Activated CD4-positive, alpha-beta memory T cell treated with anti-CD3 and anti-CD28 coated beads for 36 hours (primary cell): ENCODE data around the gene PFDN2. TPM values are rescaled to one million over a fixed set of nuclear protein-coding genes. Genes with fewer than 3 reads are reported as not detected.

Experiments
- CTCF ChIA-PET: fragments of 350-600 bp; sonication (Branson Sonifier 250); formaldehyde crosslinking; loops from one replicate; lab custom pipeline; 2021; ENCODE audit warnings: antibody characterized with exemption, inconsistent platforms; lab: Charles Lee
- POLR2A ChIA-PET: fragments of 350-600 bp; sonication (Branson Sonifier 250); formaldehyde crosslinking; loops from one replicate; lab custom pipeline; 2021; ENCODE audit warnings: antibody characterized with exemption; lab: Charles Lee
- DNase-seq: peaks from one replicate; pipeline ENCODE4 v3.0.0-alpha.2; 2020
- H3K27ac Mint-ChIP-seq: one replicate; pipeline ENCODE4 v1.8.0; 2021; ENCODE audit warnings: mixed read lengths
- H3K27me3 Mint-ChIP-seq: one replicate; pipeline ENCODE4 v1.8.0; 2021; ENCODE audit warnings: mixed read lengths
- H3K36me3 Mint-ChIP-seq: one replicate; pipeline ENCODE4 v1.8.0; 2021; ENCODE audit warnings: mixed read lengths
- H3K4me1 Mint-ChIP-seq: one replicate; pipeline ENCODE4 v1.8.0; 2021; ENCODE audit warnings: low read depth, mixed read lengths
- H3K4me3 Mint-ChIP-seq: one replicate; pipeline ENCODE4 v1.8.0; 2021; ENCODE audit warnings: mild to moderate bottlenecking, mixed read lengths
- H3K9me3 Mint-ChIP-seq: one replicate; pipeline ENCODE4 v1.8.0; 2021; ENCODE audit warnings: mixed read lengths
- intact Hi-C: fragments of 100-400 bp; cut with micrococcal nuclease; formaldehyde crosslinking; loops from one replicate; pipeline ENCODE4 v1.15.1; 2023
- total RNA-seq, 2 experiments: library from RNA; stranded (reverse); gene quantifications; one replicate each; pipeline ENCODE4 v1.2.3, GENCODE V29; 2021

The PFDN2 gene
- total RNA-seq, 2 experiments from 2014 or later = 152 to 155 TPM

GRCh38 chr1:161159913-161160243 is 42.0 kb upstream of the PFDN2 start:
- Mint-ChIP-seq H3K36me3 (peaks cover 34% of the 10 kb centered on the region), H3K27me3 (no peaks in the 10 kb centered on the region), H3K4me1 (peaks cover 55% of the 10 kb centered on the region), H3K9me3 (no peaks in the 10 kb centered on the region), H3K27ac (peak overlapping the region; percentile 81), H3K4me3 (peak overlapping the region; percentile 78)
- no peak for DNase-seq
- ChIA-PET POLR2A (no interaction called here), CTCF (no interaction called here)
- intact Hi-C loops = no loop called here

DNA sequence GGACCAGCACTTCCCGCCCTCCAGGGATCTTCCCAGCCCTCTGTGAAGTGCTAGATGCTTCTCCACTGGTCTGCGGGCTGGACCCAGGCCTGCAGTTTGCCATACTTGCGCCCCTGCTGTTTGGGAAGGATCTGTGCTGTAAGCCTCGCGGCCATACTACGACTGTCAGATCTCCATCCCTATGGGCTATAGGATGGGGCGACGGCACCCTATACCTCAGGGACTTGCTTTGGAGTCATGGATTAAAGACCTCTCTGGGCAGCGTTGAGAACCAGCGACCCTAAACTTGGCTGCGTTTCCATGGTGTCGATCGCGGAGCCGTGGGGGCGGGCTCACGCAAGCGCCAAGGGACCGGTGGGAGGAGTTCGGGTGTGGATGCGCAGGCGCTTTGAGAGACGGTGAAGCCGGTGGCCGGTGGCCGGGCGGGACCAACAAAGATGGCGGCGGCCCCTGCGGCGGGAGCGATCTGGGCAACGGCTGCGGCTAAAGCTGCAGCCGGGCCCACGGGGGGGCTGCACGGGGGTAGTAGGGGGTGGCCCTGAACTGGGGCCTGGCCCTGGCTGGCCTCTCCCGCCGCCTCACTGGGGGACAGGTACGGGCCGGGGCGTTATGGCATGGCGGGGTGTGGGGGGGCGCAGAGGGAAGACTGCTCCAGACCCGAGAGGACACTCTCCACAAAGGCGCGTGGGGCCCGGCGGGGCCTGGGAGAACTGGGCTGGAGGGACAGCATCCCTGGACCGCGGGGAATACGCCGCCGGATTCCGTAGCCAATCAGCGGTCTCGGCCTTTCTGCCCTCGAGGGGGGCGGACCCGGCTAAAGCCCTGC is 41.5 kb upstream of the PFDN2 start, which contains the start of gene USP21:
USP21 (plus strand) TSS at position 414 of the 826 bp plus-strand sequence. CDS start 1,141 bp downstream, outside the sequence.
- peak within 1 kb of the TSS; percentile 78 for H3K4me3 Mint-ChIP-seq
- H3K4me1 Mint-ChIP-seq = peaks cover 57% of the 10 kb centered on the region

GRCh38 chr1:161158316-161159010 is 40.6 kb upstream of the PFDN2 start:
- intact Hi-C loops = no loop called here
- Mint-ChIP-seq H3K4me3 (peak overlapping the region; percentile 78), H3K36me3 (peaks cover 31% of the 10 kb centered on the region), H3K27me3 (no peaks in the 10 kb centered on the region), H3K27ac (peak overlapping the region; percentile 81), H3K4me1 (peaks cover 55% of the 10 kb centered on the region), H3K9me3 (no peaks in the 10 kb centered on the region)
- ChIA-PET CTCF (interaction anchor here (0.6 to 1.9 kb wide), 4 partner anchors 11 to 447 kb away, joined by 3 to 4 read pairs (median 3); partner anchors contain the start of gene CD48), POLR2A (interaction anchor here (0.9 to 1.3 kb wide), 3 partner anchors 26 to 41 kb away, joined by 3 to 4 read pairs (median 3); partner anchors contain the start of gene DEDD)
- DNase-seq = no peak

More for the DNA sequence above, 41.5 kb upstream of the PFDN2 start, which contains the start of gene USP21:
- Mint-ChIP-seq H3K27ac (peak within 1 kb of the TSS; percentile 81), H3K9me3 (no peaks in the 10 kb centered on the region), H3K27me3 (no peaks in the 10 kb centered on the region), H3K36me3 (peaks cover 34% of the 10 kb centered on the region)
- ChIA-PET POLR2A (interaction anchor here (0.9 kb wide), 1 partner anchor 42 kb away, joined by 3 read pairs; no protein-coding TSS in a partner anchor), CTCF (interaction anchor here (0.8 to 1.9 kb wide), 3 partner anchors 12 to 62 kb away, joined by 3 to 4 read pairs (median 3); no protein-coding TSS in a partner anchor)
- intact Hi-C loops = no loop called here
- peak; percentile 95 for DNase-seq

GRCh38 chr1:161157867-161158266 is 40.0 kb upstream of the PFDN2 start:
- Mint-ChIP-seq H3K27me3 (no peaks in the 10 kb centered on the region), H3K4me3 (no peak overlapping the region), H3K36me3 (peaks cover 31% of the 10 kb centered on the region), H3K27ac (peak overlapping the region; percentile 47), H3K4me1 (peaks cover 52% of the 10 kb centered on the region), H3K9me3 (no peaks in the 10 kb centered on the region)
- intact Hi-C loops = no loop called here
- CTCF ChIA-PET = interaction anchor here (0.6 to 1.9 kb wide), 7 partner anchors 11 to 446 kb away, joined by 3 to 4 read pairs (median 3); partner anchors contain the start of genes CD48 and TOMM40L
- DNase-seq = no peak
- POLR2A ChIA-PET = interaction anchor here (0.6 to 3.8 kb wide), 4 partner anchors 8 to 142 kb away, joined by 3 to 25 read pairs (median 4); partner anchors contain the start of genes DEDD and PPOX

DNA sequence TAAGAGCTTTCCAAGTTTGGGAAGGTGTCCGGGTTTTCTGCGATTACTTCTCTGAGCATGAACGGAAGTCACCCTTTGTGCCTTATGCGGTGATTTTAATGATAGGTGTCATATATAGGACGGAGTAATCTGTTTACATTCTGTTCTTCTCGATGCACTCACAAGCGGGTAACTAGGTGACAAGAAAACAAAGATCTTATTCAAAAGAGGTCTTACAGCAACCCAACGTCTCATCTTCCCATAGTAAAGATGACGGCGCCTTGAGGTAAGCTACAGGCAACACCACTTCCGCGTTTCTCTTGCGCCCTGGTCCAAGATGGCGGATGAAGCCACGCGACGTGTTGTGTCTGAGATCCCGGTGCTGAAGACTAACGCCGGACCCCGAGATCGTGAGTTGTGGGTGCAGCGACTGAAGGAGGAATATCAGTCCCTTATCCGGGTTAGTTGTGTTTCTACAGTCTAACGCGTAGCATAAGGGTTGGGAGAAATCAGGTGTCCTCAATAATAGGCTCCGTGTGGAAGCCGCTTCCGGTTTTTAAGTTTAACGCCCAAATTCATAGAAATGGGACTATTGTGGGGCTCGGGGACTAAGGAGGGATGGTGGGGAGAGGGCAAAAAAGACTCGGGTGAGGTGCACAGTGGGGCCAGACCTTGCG is 36.0 kb upstream of the PFDN2 start, which contains the start of gene UFC1:
UFC1 (plus strand) TSS at position 297 of the 656 bp plus-strand sequence; CDS start at position 317, 20 bp downstream.
- ChIA-PET POLR2A (interaction anchor here (0.7 to 2.6 kb wide), 7 partner anchors 13 to 108 kb away, joined by 4 to 16 read pairs (median 5); partner anchors contain the start of genes B4GALT3, DEDD, PPOX and USF1), CTCF (interaction anchor here (0.9 to 3.6 kb wide), 7 partner anchors 12 to 228 kb away, joined by 3 to 23 read pairs (median 4); partner anchors contain the start of genes B4GALT3, DEDD and PPOX)
- Mint-ChIP-seq H3K4me1 (peaks cover 19% of the 10 kb centered on the region), H3K27ac (peak within 1 kb of the TSS; percentile 97), H3K9me3 (no peaks in the 10 kb centered on the region), H3K27me3 (no peaks in the 10 kb centered on the region), H3K36me3 (peaks cover 18% of the 10 kb centered on the region), H3K4me3 (peak within 1 kb of the TSS; percentile 86)
- DNase-seq = peak; percentile 88
- intact Hi-C loops = loop anchor here (1.0 kb wide), 2 partner anchors 22 to 36 kb away; partner anchors contain the start of genes DEDD, NIT1 and PFDN2

GRCh38 chr1:161153176-161153575 is 35.3 kb upstream of the PFDN2 start:
- no peak for DNase-seq
- POLR2A ChIA-PET = interaction anchor here (0.7 to 2.6 kb wide), 7 partner anchors 13 to 108 kb away, joined by 4 to 16 read pairs (median 5); partner anchors contain the start of genes B4GALT3, DEDD, PPOX and USF1
- H3K4me3 Mint-ChIP-seq = peak overlapping the region; percentile 86
- no peaks in the 10 kb centered on the region for H3K9me3 Mint-ChIP-seq
- H3K27ac Mint-ChIP-seq = peak overlapping the region; percentile 97
- CTCF ChIA-PET = interaction anchor here (0.9 to 3.6 kb wide), 7 partner anchors 12 to 228 kb away, joined by 3 to 23 read pairs (median 4); partner anchors contain the start of genes B4GALT3, DEDD and PPOX
- H3K4me1 Mint-ChIP-seq = peaks cover 13% of the 10 kb centered on the region
- intact Hi-C loops = loop anchor here (1.0 kb wide), 2 partner anchors 21 to 35 kb away; partner anchors contain the start of genes DEDD, NIT1 and PFDN2
- H3K36me3 Mint-ChIP-seq = peaks cover 14% of the 10 kb centered on the region
- H3K27me3 Mint-ChIP-seq = no peaks in the 10 kb centered on the region

DNA sequence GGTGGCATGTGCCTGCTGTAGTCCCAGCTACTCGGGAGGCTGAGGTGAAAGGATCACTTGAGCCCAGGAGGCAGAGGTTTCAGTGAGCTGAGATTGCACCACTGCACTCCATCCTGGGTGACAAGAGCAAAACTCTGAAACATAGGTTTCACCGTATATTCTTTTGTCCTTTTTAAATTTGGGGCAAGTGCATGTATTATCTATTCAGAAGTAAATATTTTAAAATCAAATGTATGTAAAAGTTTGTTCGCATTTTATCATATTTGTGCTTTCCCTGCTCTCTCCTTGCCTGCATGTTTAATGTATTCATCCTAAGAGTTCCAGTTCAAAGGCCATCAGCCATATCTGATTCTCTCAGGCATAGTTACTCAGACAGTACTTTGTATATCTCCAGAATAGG is 28.0 kb upstream of the PFDN2 start:
- no peak overlapping the region for H3K27ac Mint-ChIP-seq
- H3K4me1 Mint-ChIP-seq = no peaks in the 10 kb centered on the region
- no peaks in the 10 kb centered on the region for H3K36me3 Mint-ChIP-seq
- CTCF ChIA-PET = no interaction called here
- H3K9me3 Mint-ChIP-seq = no peaks in the 10 kb centered on the region
- DNase-seq = no peak
- H3K4me3 Mint-ChIP-seq = no peak overlapping the region
- H3K27me3 Mint-ChIP-seq = no peaks in the 10 kb centered on the region
- intact Hi-C loops = no loop called here
- POLR2A ChIA-PET = no interaction called here

DNA sequence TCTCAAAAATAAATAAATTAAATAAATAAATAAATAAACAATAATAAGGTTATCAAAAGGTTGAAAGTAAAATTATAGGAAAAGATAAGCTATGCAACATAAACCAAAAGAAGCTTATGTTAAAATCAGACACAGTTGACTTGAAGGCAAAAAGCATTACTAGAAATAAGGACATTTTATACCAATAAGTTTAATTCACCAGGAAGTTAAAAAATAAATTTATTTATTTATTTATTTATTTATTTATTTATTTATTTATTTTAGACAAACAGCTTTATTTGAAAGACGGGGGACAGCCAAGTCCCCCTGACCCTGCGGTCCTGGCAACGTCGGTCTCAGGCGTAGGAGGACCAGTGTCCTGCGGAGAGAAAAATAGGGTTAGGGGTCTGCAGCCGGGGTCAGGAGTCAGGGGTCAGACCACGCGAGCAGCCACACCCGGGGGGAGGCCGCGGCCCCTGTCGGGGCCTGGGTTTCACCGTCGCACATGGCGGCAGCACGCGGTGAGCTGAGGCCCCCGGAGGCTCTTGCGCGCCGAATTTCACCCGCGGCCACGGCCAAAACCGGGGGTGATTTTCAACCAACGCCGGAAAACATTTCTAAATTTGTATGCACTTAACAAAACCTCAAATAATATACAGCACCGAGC is 23.0 kb upstream of the PFDN2 start:
- Mint-ChIP-seq H3K9me3 (no peaks in the 10 kb centered on the region), H3K36me3 (no peaks in the 10 kb centered on the region), H3K27me3 (no peaks in the 10 kb centered on the region), H3K27ac (no peak overlapping the region), H3K4me3 (no peak overlapping the region), H3K4me1 (no peaks in the 10 kb centered on the region)
- no peak for DNase-seq
- CTCF ChIA-PET = interaction anchor here (1.0 to 1.6 kb wide), 11 partner anchors 13 to 151 kb away, joined by 3 to 9 read pairs (median 4); partner anchors contain the start of genes PPOX and UFC1
- intact Hi-C loops = no loop called here
- POLR2A ChIA-PET = interaction anchor here (0.8 to 1.3 kb wide), 2 partner anchors 25 to 71 kb away, joined by 3 to 4 read pairs; partner anchors contain the start of gene ARHGAP30

GRCh38 chr1:161139766-161140165 is 21.9 kb upstream of the PFDN2 start:
- Mint-ChIP-seq H3K36me3 (peaks cover 4% of the 10 kb centered on the region), H3K27me3 (no peaks in the 10 kb centered on the region), H3K9me3 (no peaks in the 10 kb centered on the region), H3K4me3 (no peak overlapping the region), H3K27ac (no peak overlapping the region), H3K4me1 (peaks cover 3% of the 10 kb centered on the region)
- ChIA-PET POLR2A (no interaction called here), CTCF (interaction anchor here (0.8 to 2.9 kb wide), 4 partner anchors 35 to 149 kb away, joined by 3 to 12 read pairs (median 4); partner anchors contain the start of gene TOMM40L)
- intact Hi-C loops = no loop called here
- DNase-seq = peak; percentile 40

GRCh38 chr1:161138431-161138830 is 20.6 kb upstream of the PFDN2 start:
- Mint-ChIP-seq H3K4me1 (peaks cover 3% of the 10 kb centered on the region), H3K9me3 (no peaks in the 10 kb centered on the region), H3K27ac (no peak overlapping the region), H3K4me3 (no peak overlapping the region), H3K36me3 (peaks cover 4% of the 10 kb centered on the region), H3K27me3 (no peaks in the 10 kb centered on the region)
- intact Hi-C loops = no loop called here
- CTCF ChIA-PET = interaction anchor here (0.7 to 2.9 kb wide), 9 partner anchors 10 to 185 kb away, joined by 3 to 12 read pairs (median 4); partner anchors contain the start of gene PPOX
- DNase-seq = no peak
- POLR2A ChIA-PET = no interaction called here
